Dermis blood vessel endothelial cell (primary cell): ENCODE data around the gene TIMM23. TPM values are rescaled to one million over a fixed set of nuclear protein-coding genes. Genes with fewer than 3 reads are reported as not detected.

ENCODE experiments used
- total RNA-seq: library from RNA; depleted of rRNA; stranded (reverse); fragments of >200 nt; gene quantifications from 2 replicates; pipeline ENCODE4 v1.2.3, GENCODE V29; 2014

Gene TIMM23
- total RNA-seq, 1 donor from 2014 or later, result 71.5 TPM

Other genes starting within 250 kb of the TIMM23 start
- gene WASHC2C, start 245.2 kb upstream of the TIMM23 start, total RNA-seq, result 31.3 and 57.6 TPM in 2 replicates
- 2.8 and 5.6 TPM in 2 replicates for gene AGAP4, start 125.0 kb upstream of the TIMM23 start, total RNA-seq
- gene NCOA4, start 58.1 kb downstream of the TIMM23 start, total RNA-seq, result 256 and 296 TPM in 2 replicates
- not detected in 2 replicates for gene MSMB, start 73.8 kb downstream of the TIMM23 start, total RNA-seq